Subcutaneous abdominal adipose tissue (tissue), 5 donors: Measurements from ENCODE around the gene LRBA.
"Not testable (repeated sequence)": the region's sequence is repeated elsewhere in the genome, so short reads cannot be mapped to it uniquely, and the experiment has no call there.

Source experiments
- H3K27ac ChIP-seq: one replicate; pipeline ENCODE4 v1.7.0; 2013; ENCODE audit warnings: low read depth, mild to moderate bottlenecking, inconsistent platforms, low read length, moderate library complexity
- H3K27me3 ChIP-seq, 5 donors: one replicate each; pipeline ENCODE4 v1.7.0; 2013; ENCODE audit warnings: low read length in 5 of 5, inconsistent platforms in 1 of 5; ENCODE audit not compliant: control insufficient read depth in 5 of 5, insufficient read depth in 4 of 5
- H3K36me3 ChIP-seq, 5 donors: one replicate each; pipeline ENCODE4 v1.7.0; 2013; ENCODE audit warnings: low read length in 5 of 5; ENCODE audit not compliant: control insufficient read depth in 5 of 5, insufficient read depth in 5 of 5
- H3K4me1 ChIP-seq, 5 donors: one replicate each; pipeline ENCODE4 v1.7.0; 2013; ENCODE audit warnings: low read length in 5 of 5, mild to moderate bottlenecking in 3 of 5, moderate library complexity in 1 of 5; ENCODE audit not compliant: control insufficient read depth in 5 of 5, insufficient read depth in 5 of 5
- H3K4me3 ChIP-seq, 5 donors: one replicate each; pipeline ENCODE4 v1.7.0; 2013; ENCODE audit warnings: low read length in 5 of 5, low read depth in 1 of 5
- H3K9ac ChIP-seq, 5 donors: one replicate each; pipeline ENCODE4 v1.7.0; 2013; ENCODE audit warnings: low read length in 5 of 5, mild to moderate bottlenecking in 4 of 5, moderate library complexity in 3 of 5
- H3K9me3 ChIP-seq, 5 donors: one replicate each; pipeline ENCODE4 v1.7.0; 2013; ENCODE audit warnings: low read length in 5 of 5; ENCODE audit not compliant: control insufficient read depth in 5 of 5
- donor health status: healthy.
- donor health status: healthy.
- donor health status: healthy.
- donor health status: healthy.
- donor health status: healthy.

The LRBA gene

DNA sequence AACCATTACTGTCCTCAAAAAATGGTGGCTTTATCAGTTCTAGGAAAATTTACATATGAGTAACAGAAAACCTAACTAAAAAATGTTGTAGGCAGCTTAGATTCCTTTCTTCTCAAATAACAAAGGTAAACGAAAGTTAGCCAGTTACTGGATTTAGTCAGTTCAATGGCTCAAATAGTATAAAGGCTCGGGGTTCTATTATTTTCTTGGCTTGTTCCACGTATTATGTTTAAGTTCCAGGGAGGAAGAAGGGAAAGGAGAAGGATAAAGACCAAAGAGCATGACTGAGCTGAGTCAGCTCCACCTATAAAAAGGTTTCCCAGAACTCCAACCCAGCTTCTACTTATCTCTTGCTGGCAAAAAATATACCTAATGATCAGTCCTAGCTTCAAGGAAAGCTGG lies 474.1 kb downstream of the LRBA start:
- no peaks in the 10 kb centered on the region for H3K36me3 ChIP-seq
- no peak overlapping the region for H3K27ac ChIP-seq
- H3K9ac ChIP-seq = no peak overlapping the region
- no peaks in the 10 kb centered on the region for H3K9me3 ChIP-seq
- H3K27me3 ChIP-seq = no peaks in the 10 kb centered on the region
- no peak overlapping the region for H3K4me3 ChIP-seq
- no peaks in the 10 kb centered on the region for H3K4me1 ChIP-seq

DNA sequence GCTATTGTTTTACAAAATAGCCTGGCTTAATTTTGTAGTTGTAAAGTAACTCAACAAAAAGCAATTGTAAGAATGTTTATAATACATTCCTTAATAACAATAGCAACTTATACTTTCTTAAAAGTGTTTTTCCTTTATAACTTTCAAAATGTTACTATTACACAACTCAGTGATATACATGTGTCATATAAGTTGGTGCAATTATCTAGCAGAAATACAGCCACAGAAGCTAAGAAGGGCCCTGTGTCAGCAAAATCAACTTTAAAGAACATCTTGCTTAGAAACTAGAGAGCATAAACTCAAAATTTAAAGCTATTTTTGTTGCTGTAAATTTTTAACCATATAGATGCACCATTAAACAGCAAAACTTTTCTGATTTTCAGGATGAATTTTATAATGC lies 474.5 kb downstream of the LRBA start:
- no peaks in the 10 kb centered on the region for H3K9me3 ChIP-seq
- no peak overlapping the region for H3K27ac ChIP-seq
- H3K4me1 ChIP-seq = no peaks in the 10 kb centered on the region
- no peaks in the 10 kb centered on the region for H3K27me3 ChIP-seq
- no peak overlapping the region for H3K9ac ChIP-seq
- H3K36me3 ChIP-seq = no peaks in the 10 kb centered on the region
- H3K4me3 ChIP-seq = no peak overlapping the region

DNA sequence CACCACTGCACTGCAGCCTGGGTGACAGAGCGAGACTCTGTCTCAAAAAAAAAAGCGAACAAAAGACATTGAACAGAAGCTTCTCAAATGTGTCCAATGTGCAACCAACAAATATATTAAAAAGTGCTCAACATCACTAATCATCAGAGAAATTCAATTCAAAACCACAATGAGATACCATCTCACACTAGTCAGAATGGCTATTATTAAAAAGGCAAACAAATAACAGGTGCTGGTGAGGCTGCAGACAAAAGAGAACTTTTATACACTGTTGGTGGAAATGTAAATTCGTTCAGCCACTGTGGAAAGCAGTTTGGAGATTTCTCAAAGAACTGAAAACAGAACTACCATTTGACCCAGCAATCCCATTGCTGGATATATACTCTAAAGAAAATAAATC lies 477.2 kb downstream of the LRBA start:
- not testable (repeated sequence) for H3K27ac ChIP-seq, H3K4me3 ChIP-seq, H3K9me3 ChIP-seq, H3K27me3 ChIP-seq, H3K36me3 ChIP-seq, H3K4me1 ChIP-seq, H3K9ac ChIP-seq

DNA sequence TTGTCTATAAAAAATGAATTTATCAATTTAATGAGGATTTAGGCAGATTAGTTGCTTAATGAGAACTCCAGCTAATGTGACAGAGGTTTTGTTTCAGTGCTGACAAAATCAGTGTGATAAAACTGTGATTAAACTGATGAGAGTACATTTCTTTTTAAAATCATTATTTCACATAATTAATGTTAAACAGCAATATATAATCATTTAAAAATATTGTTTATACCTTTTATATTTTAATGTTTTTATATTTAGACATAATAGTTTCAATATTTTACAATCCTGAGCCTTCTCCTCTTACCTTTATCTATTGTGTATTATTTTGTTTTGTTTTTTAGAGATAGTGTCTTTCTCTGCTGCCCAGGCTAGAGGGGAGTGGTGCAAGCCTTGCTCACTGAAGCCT lies 480.3 kb downstream of the LRBA start:
- no peaks in the 10 kb centered on the region for H3K4me1 ChIP-seq
- H3K4me3 ChIP-seq = no peak overlapping the region
- H3K27me3 ChIP-seq = no peaks in the 10 kb centered on the region
- H3K36me3 ChIP-seq = no peaks in the 10 kb centered on the region
- H3K9me3 ChIP-seq = no peaks in the 10 kb centered on the region
- no peak overlapping the region for H3K9ac ChIP-seq
- H3K27ac ChIP-seq = no peak overlapping the region

DNA sequence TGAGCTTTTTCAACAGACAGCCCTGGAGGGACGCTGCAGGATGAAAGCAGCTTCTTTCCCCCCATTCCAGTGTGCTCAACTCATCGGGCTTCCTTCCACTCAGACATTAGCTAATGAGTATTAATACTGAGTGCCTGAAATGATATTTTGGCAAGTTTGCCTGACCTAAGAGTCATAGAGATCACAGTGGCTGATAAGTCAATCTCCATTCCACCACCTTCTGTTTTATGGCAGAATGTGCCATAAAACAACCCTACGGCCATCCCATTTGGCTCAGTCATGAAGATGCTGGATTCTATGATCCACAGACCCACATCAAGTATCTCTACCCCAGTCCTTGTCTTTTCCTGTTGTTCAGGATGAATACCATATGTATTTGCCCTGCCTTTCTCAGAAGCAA lies 481.4 kb downstream of the LRBA start:
- H3K4me3 ChIP-seq = no peak overlapping the region
- no peak overlapping the region for H3K9ac ChIP-seq
- H3K27ac ChIP-seq = no peak overlapping the region
- H3K4me1 ChIP-seq = no peaks in the 10 kb centered on the region
- H3K9me3 ChIP-seq = no peaks in the 10 kb centered on the region
- no peaks in the 10 kb centered on the region for H3K27me3 ChIP-seq
- no peaks in the 10 kb centered on the region for H3K36me3 ChIP-seq

DNA sequence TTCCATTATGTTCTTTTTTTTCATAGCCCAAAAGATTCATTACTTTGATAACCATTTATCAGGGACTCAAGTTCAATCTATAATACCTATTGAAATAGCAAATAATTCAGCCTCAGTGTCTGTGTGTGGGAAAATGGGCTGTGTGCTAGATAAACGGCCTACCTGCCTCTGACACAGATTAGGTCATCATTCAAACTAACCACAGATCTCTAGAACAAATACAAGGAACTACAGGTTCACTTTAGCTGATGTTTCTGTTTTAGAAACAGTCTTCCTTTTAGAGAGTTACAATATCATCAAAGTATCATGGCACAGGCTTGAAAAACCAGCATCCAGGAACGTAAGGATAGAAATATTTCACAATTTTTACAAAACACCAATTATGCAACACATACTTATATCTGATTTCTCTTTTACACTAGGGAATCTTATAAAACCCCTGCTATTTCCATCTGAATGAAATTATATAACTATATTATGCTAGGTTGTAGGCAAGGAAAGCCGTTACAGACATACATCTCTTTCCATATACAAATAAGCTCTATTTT lies 489.7 kb downstream of the LRBA start:
- no peaks in the 10 kb centered on the region for H3K9me3 ChIP-seq
- no peaks in the 10 kb centered on the region for H3K36me3 ChIP-seq
- no peak overlapping the region for H3K27ac ChIP-seq
- no peaks in the 10 kb centered on the region for H3K4me1 ChIP-seq
- no peaks in the 10 kb centered on the region for H3K27me3 ChIP-seq
- H3K9ac ChIP-seq = no peak overlapping the region
- no peak overlapping the region for H3K4me3 ChIP-seq

DNA sequence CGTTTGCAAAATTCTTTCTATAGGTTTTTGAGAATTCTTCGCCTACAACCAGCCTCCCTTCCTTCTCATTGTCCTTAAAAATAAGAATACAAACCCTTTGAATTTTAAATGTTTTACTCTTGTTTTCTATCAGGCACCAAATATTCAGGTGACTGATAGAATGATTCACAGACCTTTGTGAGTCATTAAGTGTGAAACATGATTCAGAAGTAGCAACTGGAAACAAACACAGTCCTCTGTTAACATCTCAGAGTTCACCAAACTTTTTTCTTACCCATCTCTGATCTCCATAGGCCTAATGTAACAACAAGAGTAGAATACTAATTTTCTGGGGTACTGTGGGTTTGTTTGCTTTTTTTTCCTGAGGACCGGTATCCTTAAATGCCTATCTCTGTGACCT lies 496.5 kb downstream of the LRBA start:
- Histone ChIP-seq H3K4me3 (no peak overlapping the region), H3K4me1 (no peaks in the 10 kb centered on the region), H3K27ac (no peak overlapping the region), H3K36me3 (no peaks in the 10 kb centered on the region), H3K9ac (no peak overlapping the region), H3K27me3 (no peaks in the 10 kb centered on the region), H3K9me3 (no peaks in the 10 kb centered on the region)

DNA sequence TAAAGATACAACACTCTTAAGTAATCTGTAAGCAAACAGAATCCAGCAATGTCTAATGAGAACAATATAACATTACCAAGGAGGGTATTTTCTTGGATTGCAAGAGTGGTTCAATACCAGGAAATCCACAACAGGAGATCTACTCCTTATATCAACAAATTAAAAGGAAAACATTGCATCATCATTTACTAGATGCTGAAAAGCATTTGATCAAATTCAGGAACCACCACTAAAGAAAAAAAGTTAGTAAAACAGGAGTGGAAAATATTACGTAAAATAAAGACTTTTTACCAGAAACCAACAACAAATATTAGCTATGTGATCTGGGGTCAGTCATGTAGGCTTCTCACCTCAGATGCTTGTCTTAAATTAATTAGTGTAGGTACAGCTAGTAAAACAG lies 499.9 kb downstream of the LRBA start:
- Histone ChIP-seq H3K9ac (no peak overlapping the region), H3K36me3 (no peaks in the 10 kb centered on the region), H3K4me3 (no peak overlapping the region), H3K27ac (no peak overlapping the region), H3K4me1 (peaks cover 0 to 2% (median 0%) of the 10 kb centered on the region in 5 donors), H3K27me3 (no peaks in the 10 kb centered on the region), H3K9me3 (no peaks in the 10 kb centered on the region)

DNA sequence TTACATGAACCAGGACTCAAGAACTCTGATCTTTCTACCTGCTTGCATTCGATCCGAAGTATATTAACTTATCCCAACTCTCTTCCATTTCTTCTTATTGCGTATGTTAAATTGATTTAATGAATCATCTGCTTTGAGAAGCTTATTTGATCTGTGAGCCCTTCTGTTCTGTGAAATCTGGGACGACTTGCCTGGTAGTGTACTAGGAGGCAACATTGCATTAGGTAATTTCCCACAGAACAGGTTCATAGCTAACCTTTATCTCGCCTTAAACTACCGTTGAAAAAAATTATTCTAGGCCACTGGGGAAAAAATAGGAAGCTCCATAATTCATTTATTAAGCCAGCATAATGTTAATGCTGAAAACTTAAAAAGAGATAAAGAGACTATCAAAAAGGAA lies 500.4 kb downstream of the LRBA start:
- Histone ChIP-seq H3K27ac (no peak overlapping the region), H3K4me3 (no peak overlapping the region), H3K9ac (no peak overlapping the region), H3K27me3 (no peaks in the 10 kb centered on the region), H3K36me3 (no peaks in the 10 kb centered on the region), H3K9me3 (no peaks in the 10 kb centered on the region), H3K4me1 (peaks cover 0 to 3% (median 0%) of the 10 kb centered on the region in 5 donors)

DNA sequence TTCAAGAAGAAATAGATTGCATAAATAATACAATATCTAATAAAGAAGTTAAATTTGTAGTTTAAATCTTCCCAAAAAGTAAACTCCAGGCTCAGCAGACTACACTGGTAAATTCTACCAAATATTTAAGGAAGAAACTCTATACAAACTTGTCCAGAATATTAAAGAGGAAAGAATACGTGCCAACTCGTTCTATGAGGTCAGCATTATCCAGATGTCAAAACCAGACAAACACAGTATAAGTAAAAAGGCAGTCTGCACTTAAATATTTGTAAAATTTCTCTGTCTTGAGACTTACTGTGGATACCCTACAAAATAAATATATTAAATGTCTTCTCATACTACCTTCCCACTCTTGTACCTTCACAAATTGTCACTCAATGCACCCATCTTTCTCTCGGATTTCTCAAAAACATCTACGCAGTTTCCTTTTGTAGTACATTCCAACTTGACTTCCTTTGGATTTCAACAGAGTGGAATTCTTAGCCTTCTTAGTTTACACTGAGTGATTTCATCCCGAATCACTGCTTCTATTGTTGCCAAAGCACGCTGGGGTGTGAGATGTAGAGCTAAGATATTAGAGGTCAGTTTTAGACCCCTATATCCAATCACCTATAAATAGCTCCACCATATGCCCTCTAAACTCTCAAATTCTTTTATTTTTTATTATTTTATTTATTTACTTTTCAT lies 504.8 kb downstream of the LRBA start:
- Histone ChIP-seq H3K27me3 (no peaks in the 10 kb centered on the region), H3K27ac (no peak overlapping the region), H3K4me1 (peaks cover 0 to 3% (median 0%) of the 10 kb centered on the region in 5 donors), H3K9ac (peak overlapping the region in 1 of 5 donors; percentile 63), H3K9me3 (peaks cover 0 to 3% (median 0%) of the 10 kb centered on the region in 5 donors), H3K4me3 (peak overlapping the region in 1 of 5 donors; percentile 29), H3K36me3 (no peaks in the 10 kb centered on the region)
